RWPE1 (cell line): Measurements from ENCODE around the gene FLG2.

Experiments used
- CTCF ChIA-PET: fragments of 350-600 bp; sonication (Branson Sonifier 250); formaldehyde crosslinking; extraction: SDS; loops from one replicate; lab custom pipeline; 2021; lab: Yijun Ruan, JAX
- POLR2A ChIA-PET: fragments of 400-600 bp; formaldehyde crosslinking; extraction: SDS; loops from one replicate; lab custom pipeline; 2020; ENCODE audit warnings: antibody characterized with exemption; ENCODE audit not compliant: low non-redundant PET; lab: Yijun Ruan, JAX
- DNase-seq: peaks from one replicate; pipeline ENCODE4 v3.0.0; 2012; ENCODE audit warnings: low spot score
- H3K27ac ChIP-seq: fragments of 450-650 bp; 2 replicates; pipeline ENCODE4 v1.5.1; 2017
- TF ChIP-seq, protein P1 (sequence below): fragments of 450-650 bp; conservative IDR thresholded peaks from 2 replicates; pipeline ENCODE4 v1.5.1; 2017; ENCODE audit warnings: low read depth, mild to moderate bottlenecking

Gene FLG2

DNA sequence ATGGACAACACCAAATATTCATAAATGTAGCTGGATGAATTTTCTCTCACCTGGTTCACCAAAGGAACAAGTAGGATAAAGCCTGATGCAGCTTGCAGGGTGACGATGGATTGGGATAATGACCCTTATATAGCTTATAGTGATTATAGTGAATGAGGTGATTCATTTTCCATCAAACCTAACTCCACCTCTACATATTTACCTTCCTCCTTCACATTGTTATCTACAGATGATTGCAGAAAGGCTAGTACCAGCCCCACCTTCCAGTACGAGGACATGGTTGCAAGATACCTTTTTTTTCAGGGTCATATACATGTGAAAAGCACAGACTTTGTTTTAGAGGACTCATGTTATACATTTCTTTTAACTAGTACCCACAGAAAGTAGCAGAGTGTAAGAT lies at the start of gene FLG2:
TSS of gene FLG2 (minus strand) at position 101 of the 400 bp plus-strand sequence. CDS start 1,122 bp downstream, outside the sequence.
- CTCF ChIA-PET = interaction anchor here (2.0 kb wide), 1 partner anchor 12 kb away, joined by 7 read pairs; no protein-coding TSS in a partner anchor
- TF ChIP-seq, protein P1, sequence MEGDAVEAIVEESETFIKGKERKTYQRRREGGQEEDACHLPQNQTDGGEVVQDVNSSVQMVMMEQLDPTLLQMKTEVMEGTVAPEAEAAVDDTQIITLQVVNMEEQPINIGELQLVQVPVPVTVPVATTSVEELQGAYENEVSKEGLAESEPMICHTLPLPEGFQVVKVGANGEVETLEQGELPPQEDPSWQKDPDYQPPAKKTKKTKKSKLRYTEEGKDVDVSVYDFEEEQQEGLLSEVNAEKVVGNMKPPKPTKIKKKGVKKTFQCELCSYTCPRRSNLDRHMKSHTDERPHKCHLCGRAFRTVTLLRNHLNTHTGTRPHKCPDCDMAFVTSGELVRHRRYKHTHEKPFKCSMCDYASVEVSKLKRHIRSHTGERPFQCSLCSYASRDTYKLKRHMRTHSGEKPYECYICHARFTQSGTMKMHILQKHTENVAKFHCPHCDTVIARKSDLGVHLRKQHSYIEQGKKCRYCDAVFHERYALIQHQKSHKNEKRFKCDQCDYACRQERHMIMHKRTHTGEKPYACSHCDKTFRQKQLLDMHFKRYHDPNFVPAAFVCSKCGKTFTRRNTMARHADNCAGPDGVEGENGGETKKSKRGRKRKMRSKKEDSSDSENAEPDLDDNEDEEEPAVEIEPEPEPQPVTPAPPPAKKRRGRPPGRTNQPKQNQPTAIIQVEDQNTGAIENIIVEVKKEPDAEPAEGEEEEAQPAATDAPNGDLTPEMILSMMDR = no peak
- H3K27ac ChIP-seq = no peak within 1 kb of the TSS
- DNase-seq = no peak
- POLR2A ChIA-PET = no interaction called here

GRCh38 chr1:152408664-152409063 lies 48.9 kb upstream of the FLG2 start:
- no peak for DNase-seq
- TF ChIP-seq, protein P1 = no peak
- POLR2A ChIA-PET = no interaction called here

DNA sequence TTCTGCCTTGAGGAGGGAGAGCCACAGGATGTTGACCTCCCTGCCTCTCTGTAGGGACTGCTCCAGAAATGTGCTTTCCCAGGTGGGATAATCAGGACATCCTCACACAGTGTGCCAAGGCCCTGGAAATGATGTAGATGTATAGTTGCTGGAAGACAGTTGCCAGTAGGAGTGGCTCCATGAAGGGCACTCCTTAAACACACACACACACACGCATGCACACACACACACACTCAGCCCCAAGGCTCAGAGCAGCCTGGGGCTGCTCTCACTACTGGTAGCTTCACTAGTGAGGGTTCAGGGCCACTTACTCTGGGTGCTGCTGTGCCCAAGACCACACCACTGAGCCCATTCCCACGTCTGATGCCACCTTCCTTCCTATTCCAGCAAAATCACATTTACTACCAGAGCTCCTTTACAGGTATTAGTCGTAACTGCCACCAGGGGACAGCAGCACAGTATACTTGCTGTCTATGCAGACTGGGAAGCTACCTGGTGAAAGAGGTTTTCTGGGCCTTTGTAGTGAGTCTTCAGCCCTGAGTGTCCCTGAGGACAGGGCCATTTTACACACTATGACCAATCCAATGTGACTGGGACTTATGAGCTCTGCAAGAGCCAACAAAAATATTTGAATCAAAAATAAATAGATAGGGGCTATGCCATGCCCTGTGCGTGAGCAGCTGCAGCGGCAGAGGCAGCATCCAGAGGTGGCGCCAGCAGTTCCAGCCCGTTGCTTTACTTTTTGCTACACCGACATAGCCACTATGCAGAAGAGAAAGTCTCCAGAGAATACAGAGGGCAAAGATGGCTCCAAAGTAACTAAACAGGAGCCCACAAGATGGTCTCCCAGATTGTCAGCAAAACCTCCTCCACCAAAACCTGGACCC lies 39.2 kb upstream of the FLG2 start:
- peak; percentile 60 for DNase-seq
- no peak overlapping the region for H3K27ac ChIP-seq
- CTCF ChIA-PET = interaction anchor here (0.6 to 2.7 kb wide), 19 partner anchors 8 to 1290 kb away, joined by 3 to 30 read pairs (median 4); partner anchors contain the start of gene CRNN
- TF ChIP-seq, protein P1 = peak; percentile 55
- POLR2A ChIA-PET = no interaction called here

More at GRCh38 chr1:152408664-152409063, 48.9 kb upstream of the FLG2 start:
- CTCF ChIA-PET = no interaction called here
- H3K27ac ChIP-seq = no peak overlapping the region

DNA sequence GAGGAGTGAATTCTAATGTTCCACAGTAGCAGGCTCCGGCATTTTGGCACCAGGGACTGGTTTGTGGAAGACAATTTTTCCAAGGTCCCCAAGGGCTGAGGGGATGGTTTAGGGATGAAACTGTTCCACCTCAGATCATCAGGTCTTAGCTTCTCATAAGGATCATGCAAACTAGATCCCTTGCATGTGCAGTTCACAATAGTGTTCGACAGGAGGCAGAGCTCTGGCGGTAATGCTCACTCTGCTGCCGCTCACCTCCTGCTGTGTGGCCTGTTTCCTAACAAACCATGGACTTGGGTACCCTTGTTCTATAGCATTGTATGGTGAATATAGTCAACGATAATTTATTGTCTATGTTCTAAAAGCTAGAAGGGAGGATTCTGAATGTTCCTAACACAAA lies 37.7 kb upstream of the FLG2 start:
- no peak for DNase-seq
- CTCF ChIA-PET = interaction anchor here (1.4 to 2.7 kb wide), 2 partner anchors 43 to 61 kb away, joined by 5 to 30 read pairs; no protein-coding TSS in a partner anchor
- POLR2A ChIA-PET = no interaction called here
- no peak overlapping the region for H3K27ac ChIP-seq
- TF ChIP-seq, protein P1 = no peak

- no peak overlapping the region for H3K27ac ChIP-seq
- POLR2A ChIA-PET = no interaction called here
- CTCF ChIA-PET = interaction anchor here (0.6 kb wide), 1 partner anchor 209 kb away, joined by 3 read pairs; no protein-coding TSS in a partner anchor
- TF ChIP-seq, protein P1 = no peak
- no peak for DNase-seq
Measured at GRCh38 chr1:152394151-152394550, 34.3 kb upstream of the FLG2 start.

GRCh38 chr1:152392909-152393308 lies 33.1 kb upstream of the FLG2 start:
- CTCF ChIA-PET = interaction anchor here (0.6 to 1.7 kb wide), 4 partner anchors 32 to 172 kb away, joined by 4 to 7 read pairs (median 5); no protein-coding TSS in a partner anchor
- no peak overlapping the region for H3K27ac ChIP-seq
- DNase-seq = peak; percentile 46

More at GRCh38 chr1:152392909-152393308, 33.1 kb upstream of the FLG2 start:
- TF ChIP-seq, protein P1 = no peak
- POLR2A ChIA-PET = no interaction called here
